Measurements from ENCODE around the gene PNKP. TPM values are rescaled to one million over a fixed set of nuclear protein-coding genes. Genes with fewer than 3 reads are reported as not detected.

PNKP gene
- polyA plus RNA-seq, 1 donor from 2014 or later: 43.1 TPM

- H3K79me2 ChIP-seq (replicated peaks; ENCODE audit: insufficient read depth, low read length): no peaks in the 10 kb centered on the region
- no peaks in the 10 kb centered on the region for H3K9me3 ChIP-seq (ENCODE audit: low read length)
- H2AFZ ChIP-seq (ENCODE audit: low read depth, low read length): no peak overlapping the region
- no peaks in the 10 kb centered on the region for H3K36me3 ChIP-seq (ENCODE audit: insufficient read depth, low read length)
- peaks cover 8% of the 10 kb centered on the region for H3K27me3 ChIP-seq (ENCODE audit: insufficient read depth, low read depth, low read length)
- H3K9ac ChIP-seq (ENCODE audit: low read length): no peak overlapping the region
- no peaks in the 10 kb centered on the region for H3F3A ChIP-seq (ENCODE audit: insufficient read depth, low read length, poor library complexity, severe bottlenecking)
- TF ChIP-seq CTCF (IDR thresholded peaks at IDR 0.05; ENCODE audit: poor library complexity, severe bottlenecking) (no peak), EZH2 (IDR thresholded peaks at IDR 0.05; ENCODE audit: borderline replicate concordance, insufficient read depth, low read length, poor library complexity, severe bottlenecking) (no peak), REST (IDR thresholded peaks at IDR 0.05; ENCODE audit: borderline replicate concordance) (no peak), SMC3 (conservative IDR thresholded peaks at IDR 0.05; ENCODE audit: poor library complexity) (no peak), TAF1 (IDR thresholded peaks at IDR 0.05; ENCODE audit: low read depth) (no peak), RAD21 (conservative IDR thresholded peaks at IDR 0.05) (no peak), MXI1 (conservative IDR thresholded peaks at IDR 0.05; ENCODE audit: poor library complexity, severe bottlenecking) (no peak)
- H3K9me2 ChIP-seq (ENCODE audit: insufficient read depth, low read length): no peaks in the 10 kb centered on the region
- H3K4me2 ChIP-seq (ENCODE audit: low read length): no peak overlapping the region
- H3K27ac ChIP-seq (ENCODE audit: low read length): no peak overlapping the region
- H4K20me1 ChIP-seq (ENCODE audit: insufficient read depth): no peaks in the 10 kb centered on the region
- no peak overlapping the region for H3K4me3 ChIP-seq (ENCODE audit: low read length)
Observed at GRCh38 chr19:49894011-49894664, 26.8 kb upstream of the PNKP start.

DNA sequence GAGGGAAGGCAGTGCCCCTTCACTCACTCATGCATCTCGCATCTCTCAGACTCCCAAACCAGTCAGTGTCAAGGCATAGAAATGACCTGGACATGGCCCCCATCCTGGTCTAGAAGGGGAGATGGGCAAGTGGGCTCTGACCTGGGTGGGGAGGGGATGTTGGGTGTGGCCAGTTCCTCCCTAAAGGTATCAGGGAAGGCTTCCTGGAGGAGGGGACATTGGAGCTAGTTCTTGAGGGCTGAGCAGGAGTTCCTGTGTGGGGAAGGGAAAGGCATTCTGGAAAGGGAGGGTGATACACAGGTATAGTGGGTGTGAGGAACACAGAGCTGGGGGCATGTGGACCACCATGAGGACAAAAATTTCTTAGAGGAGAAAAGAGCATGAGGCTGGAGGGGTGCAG lies 25.3 kb upstream of the PNKP start:
- H3K4me2 ChIP-seq (ENCODE audit: low read length): no peak overlapping the region
- no peak overlapping the region for H3K9ac ChIP-seq (ENCODE audit: low read length)
- TF ChIP-seq EZH2 (IDR thresholded peaks at IDR 0.05; ENCODE audit: borderline replicate concordance, insufficient read depth, low read length, poor library complexity, severe bottlenecking): no peak
- TF ChIP-seq SMC3 (conservative IDR thresholded peaks at IDR 0.05; ENCODE audit: poor library complexity): no peak
- TF ChIP-seq EP300 (conservative IDR thresholded peaks at IDR 0.05; ENCODE audit: poor library complexity, severe bottlenecking): no peak
- no peak for TF ChIP-seq POLR2AphosphoS5 (IDR thresholded peaks at IDR 0.05)
- TF ChIP-seq REST (IDR thresholded peaks at IDR 0.05; ENCODE audit: borderline replicate concordance): no peak
- no peak for TF ChIP-seq MXI1 (conservative IDR thresholded peaks at IDR 0.05; ENCODE audit: poor library complexity, severe bottlenecking)
- no peak for TF ChIP-seq TAF1 (IDR thresholded peaks at IDR 0.05; ENCODE audit: low read depth)
- no peak for TF ChIP-seq CTCF (IDR thresholded peaks at IDR 0.05; ENCODE audit: poor library complexity, severe bottlenecking)
- no peak for TF ChIP-seq RAD21 (conservative IDR thresholded peaks at IDR 0.05)
- no peaks in the 10 kb centered on the region for H4K20me1 ChIP-seq (ENCODE audit: insufficient read depth)
- H3K79me2 ChIP-seq (replicated peaks; ENCODE audit: insufficient read depth, low read length): no peaks in the 10 kb centered on the region
- peaks cover 8% of the 10 kb centered on the region for H3K27me3 ChIP-seq (ENCODE audit: insufficient read depth, low read depth, low read length)
- H3K9me3 ChIP-seq (ENCODE audit: low read length): no peaks in the 10 kb centered on the region
- H3K36me3 ChIP-seq (ENCODE audit: insufficient read depth, low read length): no peaks in the 10 kb centered on the region
- H3K9me2 ChIP-seq (ENCODE audit: insufficient read depth, low read length): no peaks in the 10 kb centered on the region
- H3K4me3 ChIP-seq (ENCODE audit: low read length): no peak overlapping the region
- no peaks in the 10 kb centered on the region for H3F3A ChIP-seq (ENCODE audit: insufficient read depth, low read length, poor library complexity, severe bottlenecking)
- H2AFZ ChIP-seq (ENCODE audit: low read depth, low read length): no peak overlapping the region
- H3K27ac ChIP-seq (ENCODE audit: low read length): no peak overlapping the region

Measured in neural cell (in vitro differentiated cells).